Measurements from ENCODE around the gene PRDM15. TPM values are rescaled to one million over a fixed set of nuclear protein-coding genes. Genes with fewer than 3 reads are reported as not detected.

PRDM15 gene
- total RNA-seq, 2 experiments from 2014 or later, result 19.7 to 30.2 TPM

DNA sequence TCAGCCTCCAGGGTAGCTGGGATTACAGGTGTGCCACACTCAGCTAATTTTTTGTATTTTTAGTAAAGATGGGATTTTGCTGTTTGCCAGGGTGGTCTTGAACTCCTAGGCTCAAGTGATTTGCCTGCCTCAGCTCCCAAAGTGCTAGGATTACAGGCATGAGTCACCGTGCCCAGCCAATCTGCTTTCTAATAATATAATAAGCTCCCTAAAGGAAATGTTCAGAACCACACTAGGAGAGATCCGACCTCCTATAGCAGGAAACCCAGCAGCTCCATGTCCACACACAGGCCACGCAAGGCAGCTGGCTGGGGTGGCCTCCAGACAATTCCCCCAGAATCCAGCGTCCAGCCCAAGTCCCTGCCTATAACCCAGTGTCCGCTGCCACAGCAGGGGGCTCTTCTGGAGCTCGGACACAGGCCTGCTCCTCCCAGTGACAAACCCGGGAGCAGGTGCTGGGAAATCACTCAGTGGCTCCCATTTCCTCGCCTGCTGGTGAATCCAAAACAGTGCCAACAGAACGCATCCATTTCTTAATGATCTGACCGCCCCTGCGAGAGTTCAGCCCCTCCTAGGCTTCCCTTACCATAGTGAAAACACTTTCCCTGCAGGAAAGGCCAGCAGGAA, 119.8 kb downstream of the PRDM15 start:
- H3K4me1 ChIP-seq (ENCODE audit: insufficient read depth, low read length, poor library complexity, severe bottlenecking), result no peaks in the 10 kb centered on the region
- no peaks in the 10 kb centered on the region for H3K9me3 ChIP-seq (ENCODE audit: low read length)
- no TSS peak for BruUV-seq (replicated peaks)
- no peaks in the 10 kb centered on the region for H3K9me2 ChIP-seq (ENCODE audit: insufficient read depth, low read length)
- no peak overlapping the region for H2AFZ ChIP-seq (ENCODE audit: low read length)
- no peak overlapping the region for H3K4me3 ChIP-seq (ENCODE audit: low read depth, low read length, poor library complexity, severe bottlenecking)
- ChIA-PET CTCF (ENCODE audit: unreplicated experiment) (no interaction called here), POLR2A (no interaction called here)
- H4K20me1 ChIP-seq (ENCODE audit: insufficient read depth, low read length), result no peaks in the 10 kb centered on the region
- no peaks in the 10 kb centered on the region for H3K36me3 ChIP-seq (ENCODE audit: insufficient read depth, low read length)
- no peak for DNase-seq (ENCODE audit: low spot score)
- intact Hi-C loops (cut with micrococcal nuclease; ENCODE audit: unreplicated experiment), result no loop called here
- no peaks in the 10 kb centered on the region for H3K79me2 ChIP-seq (ENCODE audit: insufficient read depth, low read depth, low read length)
- TF ChIP-seq, protein P1, sequence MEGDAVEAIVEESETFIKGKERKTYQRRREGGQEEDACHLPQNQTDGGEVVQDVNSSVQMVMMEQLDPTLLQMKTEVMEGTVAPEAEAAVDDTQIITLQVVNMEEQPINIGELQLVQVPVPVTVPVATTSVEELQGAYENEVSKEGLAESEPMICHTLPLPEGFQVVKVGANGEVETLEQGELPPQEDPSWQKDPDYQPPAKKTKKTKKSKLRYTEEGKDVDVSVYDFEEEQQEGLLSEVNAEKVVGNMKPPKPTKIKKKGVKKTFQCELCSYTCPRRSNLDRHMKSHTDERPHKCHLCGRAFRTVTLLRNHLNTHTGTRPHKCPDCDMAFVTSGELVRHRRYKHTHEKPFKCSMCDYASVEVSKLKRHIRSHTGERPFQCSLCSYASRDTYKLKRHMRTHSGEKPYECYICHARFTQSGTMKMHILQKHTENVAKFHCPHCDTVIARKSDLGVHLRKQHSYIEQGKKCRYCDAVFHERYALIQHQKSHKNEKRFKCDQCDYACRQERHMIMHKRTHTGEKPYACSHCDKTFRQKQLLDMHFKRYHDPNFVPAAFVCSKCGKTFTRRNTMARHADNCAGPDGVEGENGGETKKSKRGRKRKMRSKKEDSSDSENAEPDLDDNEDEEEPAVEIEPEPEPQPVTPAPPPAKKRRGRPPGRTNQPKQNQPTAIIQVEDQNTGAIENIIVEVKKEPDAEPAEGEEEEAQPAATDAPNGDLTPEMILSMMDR (conservative IDR thresholded peaks at IDR 0.05; ENCODE audit: low read length), result no peak
- TF ChIP-seq EZH2phosphoT487 (IDR thresholded peaks at IDR 0.05; ENCODE audit: borderline replicate concordance, low read depth, low read length), result no peak
- no peak overlapping the region for H3K27ac ChIP-seq (ENCODE audit: low read depth, low read length, poor library complexity, severe bottlenecking)
- H3K4me2 ChIP-seq (ENCODE audit: low read length), result no peak overlapping the region

DNA sequence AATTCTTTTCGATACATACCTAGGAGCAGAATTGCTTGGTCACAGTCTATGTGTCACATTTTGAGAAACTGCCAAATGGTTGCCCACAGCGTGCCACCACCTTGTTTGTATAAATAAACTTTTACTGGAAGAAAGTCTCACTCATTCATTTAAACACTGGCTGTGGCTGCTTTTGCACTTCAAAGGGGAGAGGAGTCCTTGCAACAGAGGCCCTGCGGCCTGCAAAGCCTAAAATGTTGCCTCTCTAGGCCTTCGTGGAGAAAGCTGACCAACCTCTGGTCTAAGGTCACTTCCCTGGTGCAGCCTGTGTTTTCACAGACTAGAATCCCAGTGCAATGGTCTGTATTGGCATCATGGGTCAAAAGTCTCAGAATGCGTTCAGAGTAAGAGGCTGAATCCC, 120.6 kb downstream of the PRDM15 start:
- no peaks in the 10 kb centered on the region for H3K79me2 ChIP-seq (ENCODE audit: insufficient read depth, low read depth, low read length)
- no peaks in the 10 kb centered on the region for H3K9me2 ChIP-seq (ENCODE audit: insufficient read depth, low read length)
- intact Hi-C loops (cut with micrococcal nuclease; ENCODE audit: unreplicated experiment), result no loop called here
- H3K27ac ChIP-seq (ENCODE audit: low read depth, low read length, poor library complexity, severe bottlenecking), result no peak overlapping the region
- no peaks in the 10 kb centered on the region for H3K36me3 ChIP-seq (ENCODE audit: insufficient read depth, low read length)
- no peak overlapping the region for H2AFZ ChIP-seq (ENCODE audit: low read length)
- DNase-seq (ENCODE audit: low spot score), result no peak
- H3K4me2 ChIP-seq (ENCODE audit: low read length), result no peak overlapping the region
- CTCF ChIA-PET (ENCODE audit: unreplicated experiment), result no interaction called here
- POLR2A ChIA-PET, result no interaction called here
- H3K9me3 ChIP-seq (ENCODE audit: low read length), result no peaks in the 10 kb centered on the region
- no peaks in the 10 kb centered on the region for H4K20me1 ChIP-seq (ENCODE audit: insufficient read depth, low read length)
- H3K4me3 ChIP-seq (ENCODE audit: low read depth, low read length, poor library complexity, severe bottlenecking), result no peak overlapping the region
- BruUV-seq (replicated peaks), result no TSS peak
- TF ChIP-seq EZH2phosphoT487 (IDR thresholded peaks at IDR 0.05; ENCODE audit: borderline replicate concordance, low read depth, low read length), result no peak
- TF ChIP-seq, protein P1 (conservative IDR thresholded peaks at IDR 0.05; ENCODE audit: low read length), result no peak
- H3K4me1 ChIP-seq (ENCODE audit: insufficient read depth, low read length, poor library complexity, severe bottlenecking), result no peaks in the 10 kb centered on the region

DNA sequence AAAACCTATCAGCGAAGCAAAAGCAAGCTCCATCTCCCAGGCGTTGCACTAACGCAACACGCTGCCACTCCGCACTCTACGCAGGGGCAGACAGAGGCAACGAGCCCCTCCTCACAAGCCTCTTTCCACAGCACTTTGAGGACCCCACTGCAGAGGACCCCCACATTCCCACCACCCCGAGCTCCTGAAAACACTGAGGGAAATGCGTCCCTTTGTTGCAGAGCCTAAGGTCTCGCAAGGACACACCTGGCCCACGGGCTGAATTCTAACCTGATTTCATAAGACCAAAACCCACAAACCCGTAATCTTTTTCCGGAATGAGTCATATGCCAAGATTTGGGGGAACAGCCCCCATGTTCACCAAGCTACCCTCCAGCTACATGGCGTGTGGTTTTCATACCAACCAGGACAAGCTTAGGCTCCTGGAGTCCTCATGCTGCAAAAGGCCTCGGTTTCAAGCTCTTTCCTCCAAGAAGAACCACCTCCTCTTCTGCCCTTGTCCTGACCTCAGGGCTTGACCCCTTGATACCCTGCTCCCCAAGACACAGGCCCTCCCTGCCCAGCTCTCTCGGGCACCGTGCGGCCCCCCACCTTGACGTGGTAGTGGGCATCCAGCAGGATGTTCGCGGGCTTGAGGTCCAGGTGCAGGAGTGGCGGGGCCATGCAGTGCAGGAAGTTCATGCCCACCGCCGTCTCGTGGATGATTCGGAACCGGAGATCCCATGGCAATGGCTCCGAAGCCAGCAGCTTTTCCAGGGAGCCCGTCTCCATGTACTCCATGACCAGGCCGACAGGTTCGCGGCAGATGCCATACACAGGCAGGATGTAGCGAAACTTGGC, 123.0 kb downstream of the PRDM15 start:
- no peak for TF ChIP-seq EZH2phosphoT487 (IDR thresholded peaks at IDR 0.05; ENCODE audit: borderline replicate concordance, low read depth, low read length)
- TF ChIP-seq, protein P1 (conservative IDR thresholded peaks at IDR 0.05; ENCODE audit: low read length), result no peak
- Histone ChIP-seq H3K36me3 (ENCODE audit: insufficient read depth, low read length) (no peaks in the 10 kb centered on the region), H3K4me1 (ENCODE audit: insufficient read depth, low read length, poor library complexity, severe bottlenecking) (no peaks in the 10 kb centered on the region), H3K79me2 (ENCODE audit: insufficient read depth, low read depth, low read length) (no peaks in the 10 kb centered on the region), H3K4me2 (ENCODE audit: low read length) (no peak overlapping the region), H3K9me2 (ENCODE audit: insufficient read depth, low read length) (no peaks in the 10 kb centered on the region), H2AFZ (ENCODE audit: low read length) (no peak overlapping the region), H3K27ac (ENCODE audit: low read depth, low read length, poor library complexity, severe bottlenecking) (no peak overlapping the region), H3K9me3 (ENCODE audit: low read length) (no peaks in the 10 kb centered on the region), H3K4me3 (ENCODE audit: low read depth, low read length, poor library complexity, severe bottlenecking) (no peak overlapping the region), H4K20me1 (ENCODE audit: insufficient read depth, low read length) (no peaks in the 10 kb centered on the region)
- DNase-seq (ENCODE audit: low spot score), result no peak
- intact Hi-C loops (cut with micrococcal nuclease; ENCODE audit: unreplicated experiment), result no loop called here
- ChIA-PET POLR2A (interaction anchor here (0.6 to 1.0 kb wide), 2 partner anchors 21 to 81 kb away, joined by 3 read pairs; no protein-coding TSS in a partner anchor), CTCF (ENCODE audit: unreplicated experiment) (no interaction called here)
- BruUV-seq (replicated peaks), result no TSS peak
